ENCODE measurements around the gene LSM5.

The LSM5 gene

DNA sequence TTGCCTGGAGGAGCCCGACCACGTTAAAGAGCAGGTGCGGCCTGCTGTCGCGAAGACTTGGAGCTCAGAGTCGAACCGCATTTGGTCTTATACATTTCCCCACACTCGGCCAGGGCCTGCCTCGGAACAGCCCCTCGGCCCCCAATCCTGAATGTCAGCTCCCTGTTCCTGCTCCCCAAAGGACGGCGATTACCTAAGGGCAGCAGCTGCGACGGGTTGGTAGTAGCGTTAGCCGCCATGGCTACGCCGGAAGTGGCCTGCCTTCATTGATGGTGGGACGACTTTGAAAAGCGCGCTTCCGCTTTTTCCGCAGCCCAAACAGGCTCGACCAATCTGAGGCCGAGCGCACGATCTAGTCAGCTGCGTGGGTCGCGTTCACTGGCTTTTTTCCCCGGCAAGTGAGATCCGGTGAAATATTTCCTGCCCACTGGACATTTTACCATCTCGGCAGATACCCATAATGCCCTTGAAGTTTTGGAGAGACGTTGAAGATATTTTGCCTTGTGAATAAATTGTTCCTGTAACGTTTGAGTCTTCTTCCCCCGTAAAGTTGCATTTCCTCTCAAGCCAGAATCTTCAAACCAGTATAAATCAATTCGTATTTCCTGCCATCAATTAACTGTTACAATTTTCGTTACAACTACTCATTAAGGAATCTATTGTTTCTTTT lies at the start of gene LSM5:
Gene LSM5, minus strand, starts transcription at position 254 of the 670 bp plus-strand sequence. Its CDS starts 15 bp downstream, at position 239.
- no peak for TF ChIP-seq CTCF (IDR thresholded peaks at IDR 0.05; ENCODE audit: low read depth, low read length, missing control alignments)
- DNase-seq (ENCODE audit: extremely low read depth, low read depth) = peak; percentile 86
- H3K4me3 ChIP-seq (replicated peaks; ENCODE audit: low read depth, low read length) = peak within 1 kb of the TSS; percentile 81

DNA sequence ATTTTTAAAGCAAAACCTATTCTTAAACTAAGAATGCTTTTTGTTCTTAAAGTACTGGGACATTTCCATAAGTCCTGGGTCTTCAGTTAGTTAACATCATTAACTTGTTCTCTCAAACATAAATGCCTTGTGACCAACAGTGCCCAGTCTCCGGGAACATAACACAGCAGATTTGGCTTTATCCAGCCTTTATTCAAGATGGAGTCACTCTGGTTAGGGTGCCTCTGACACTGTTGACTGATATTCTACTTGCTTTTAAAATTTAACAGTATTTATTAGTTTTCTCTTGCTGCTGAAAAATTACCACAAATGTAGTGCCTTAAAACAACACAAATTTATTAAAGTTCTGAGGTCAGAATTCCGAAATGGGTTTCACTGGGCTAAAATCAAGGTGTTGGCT lies 49.2 kb upstream of the LSM5 start:
- no peak overlapping the region for H3K4me3 ChIP-seq (replicated peaks; ENCODE audit: low read depth, low read length)
- no peak for DNase-seq (ENCODE audit: extremely low read depth, low read depth)
- no peak for TF ChIP-seq CTCF (IDR thresholded peaks at IDR 0.05; ENCODE audit: low read depth, low read length, missing control alignments)

DNA sequence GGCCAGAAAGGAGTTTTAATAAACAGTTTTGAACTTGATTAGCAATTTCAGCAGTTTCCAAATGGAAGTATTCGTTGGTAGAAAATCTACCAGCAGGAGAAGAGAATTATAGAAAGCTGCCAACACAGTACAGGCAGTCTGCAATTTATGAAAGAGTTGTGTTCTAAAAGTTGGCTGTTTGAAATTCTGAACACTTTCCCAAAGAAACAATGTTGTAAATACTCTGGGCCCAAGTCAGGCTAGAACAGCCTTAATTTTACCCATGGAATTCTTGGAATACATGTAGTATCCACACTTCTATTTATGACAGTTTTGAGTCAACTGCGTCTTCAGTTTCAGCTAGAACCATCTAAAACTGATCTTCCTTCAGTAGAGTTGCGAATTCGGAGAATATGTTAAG lies 47.6 kb upstream of the LSM5 start:
- H3K4me3 ChIP-seq (replicated peaks; ENCODE audit: low read depth, low read length) = no peak overlapping the region
- DNase-seq (ENCODE audit: extremely low read depth, low read depth) = no peak
- no peak for TF ChIP-seq CTCF (IDR thresholded peaks at IDR 0.05; ENCODE audit: low read depth, low read length, missing control alignments)

DNA sequence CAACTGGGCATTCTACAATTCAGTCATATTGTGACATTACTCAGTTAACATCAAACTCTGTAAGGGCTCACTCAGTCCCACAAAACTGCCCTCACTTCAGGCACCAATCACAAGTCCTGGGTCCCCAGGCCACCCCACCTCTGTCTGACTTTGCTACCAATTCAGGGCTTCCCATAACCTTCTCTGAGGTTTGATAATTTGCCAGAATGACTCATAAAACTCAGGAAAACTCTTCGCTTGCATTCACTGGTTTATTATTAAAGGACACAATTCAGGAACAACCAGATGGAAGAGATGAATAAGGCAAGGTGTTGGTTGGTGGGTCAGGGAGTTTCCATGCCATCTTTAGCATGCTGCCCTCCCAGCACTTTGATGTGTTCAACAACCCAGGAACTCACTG lies 46.4 kb upstream of the LSM5 start:
- no peak for TF ChIP-seq CTCF (IDR thresholded peaks at IDR 0.05; ENCODE audit: low read depth, low read length, missing control alignments)
- no peak overlapping the region for H3K4me3 ChIP-seq (replicated peaks; ENCODE audit: low read depth, low read length)
- DNase-seq (ENCODE audit: extremely low read depth, low read depth) = peak; percentile 63

DNA sequence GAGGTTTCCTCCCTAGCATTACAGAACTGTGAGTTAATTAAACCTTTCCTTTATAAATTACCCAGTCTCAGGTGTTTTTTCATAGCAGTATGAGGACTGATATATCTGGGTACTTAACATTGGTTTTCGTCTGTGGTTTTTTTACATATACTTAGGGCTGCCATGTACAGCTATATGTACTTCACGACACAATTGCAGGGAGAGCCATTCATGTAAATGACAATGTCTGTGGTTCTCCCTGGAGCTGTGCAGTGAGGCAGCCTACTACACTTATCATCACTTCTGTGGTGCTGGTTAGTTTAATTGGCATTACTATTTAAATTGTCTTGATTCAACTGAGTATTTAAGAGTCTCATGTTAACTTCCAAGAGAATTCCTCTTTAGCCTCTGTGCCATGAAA lies 45.8 kb upstream of the LSM5 start:
- no peak overlapping the region for H3K4me3 ChIP-seq (replicated peaks; ENCODE audit: low read depth, low read length)
- no peak for TF ChIP-seq CTCF (IDR thresholded peaks at IDR 0.05; ENCODE audit: low read depth, low read length, missing control alignments)

GRCh38 chr7:32535162-32535702 lies 45.1 kb upstream of the LSM5 start:
- TF ChIP-seq CTCF (IDR thresholded peaks at IDR 0.05; ENCODE audit: low read depth, low read length, missing control alignments) = no peak
- no peak for DNase-seq (ENCODE audit: extremely low read depth, low read depth)

More for the DNA sequence above, 45.8 kb upstream of the LSM5 start:
- DNase-seq (ENCODE audit: extremely low read depth, low read depth) = no peak

More at GRCh38 chr7:32535162-32535702, 45.1 kb upstream of the LSM5 start:
- H3K4me3 ChIP-seq (replicated peaks; ENCODE audit: low read depth, low read length) = no peak overlapping the region

Data from HFF-Myc (cell line).